T-helper 22 cell (primary cell): Measurements from ENCODE around the gene RBPJ.
"Not testable (repeated sequence)": the region's sequence is repeated elsewhere in the genome, so short reads cannot be mapped to it uniquely, and the experiment has no call there.

Source experiments
- DNase-seq: peaks from one replicate; pipeline ENCODE4 v3.0.0-alpha.2; 2020; ENCODE audit warnings: low read depth

RBPJ gene

GRCh38 chr4:26302031-26302899, 18.5 kb upstream of the RBPJ start:
- no peak for DNase-seq

- DNase-seq, result no peak
Measured at GRCh38 chr4:26303008-26303407, 17.8 kb upstream of the RBPJ start.

- DNase-seq, result no peak
Measured at GRCh38 chr4:26307037-26307800, 13.6 kb upstream of the RBPJ start.

GRCh38 chr4:26308568-26308967, 12.2 kb upstream of the RBPJ start:
- no peak for DNase-seq

GRCh38 chr4:26310264-26310663, 10.6 kb upstream of the RBPJ start:
- no peak for DNase-seq

- DNase-seq, result no peak
Measured at GRCh38 chr4:26311633-26312032, 9.2 kb upstream of the RBPJ start.

GRCh38 chr4:26315316-26315932, 5.4 kb upstream of the RBPJ start:
- DNase-seq, result not testable (repeated sequence)

GRCh38 chr4:26317766-26318165, 3.0 kb upstream of the RBPJ start:
- no peak for DNase-seq

- peak; percentile 95 for DNase-seq
Measured at GRCh38 chr4:26319467-26319948, 1.3 kb upstream of the RBPJ start.

- DNase-seq, result no peak
Measured at GRCh38 chr4:26319949-26320537, 771 bp upstream of the RBPJ start.

GRCh38 chr4:26321373-26322221, 783 bp downstream of the RBPJ start:
- DNase-seq, result no peak

GRCh38 chr4:26322346-26322745, 1.5 kb downstream of the RBPJ start:
- DNase-seq, result no peak

GRCh38 chr4:26323821-26324220, 3.0 kb downstream of the RBPJ start:
- DNase-seq, result no peak

GRCh38 chr4:26325191-26325590, 4.4 kb downstream of the RBPJ start:
- DNase-seq, result no peak

GRCh38 chr4:26326791-26327190, 6.0 kb downstream of the RBPJ start:
- no peak for DNase-seq

- DNase-seq, result no peak
Measured at GRCh38 chr4:26330186-26330787, 9.5 kb downstream of the RBPJ start.

- DNase-seq, result no peak
Measured at GRCh38 chr4:26330946-26331345, 10.1 kb downstream of the RBPJ start.

GRCh38 chr4:26331380-26331950, 10.7 kb downstream of the RBPJ start:
- no peak for DNase-seq

GRCh38 chr4:26334366-26334765, 13.6 kb downstream of the RBPJ start:
- no peak for DNase-seq

- no peak for DNase-seq
Measured at GRCh38 chr4:26337612-26338011, 16.8 kb downstream of the RBPJ start.
